SK-N-DZ (cell line): Measurements from ENCODE around the gene KCNJ8.

Source experiments
- DNase-seq: peaks from one replicate; pipeline ENCODE4 v3.0.0-alpha.2; 2015; ENCODE audit warnings: low spot score

Gene KCNJ8

GRCh38 chr12:21715386-21715785 lies 59.1 kb downstream of the KCNJ8 start:
- DNase-seq, result no peak
